CD14-positive monocyte (primary cell): Measurements from ENCODE around the gene RAB22A. TPM values are rescaled to one million over a fixed set of nuclear protein-coding genes. Genes with fewer than 3 reads are reported as not detected.
A peak's percentile ranks its signal among the peaks of the same experiment; 100 is the strongest.

Source experiments
- DNase-seq, 3 donors: peaks; one replicate each; pipeline ENCODE4 v3.0.0-alpha.2; 2011 to 2022
- H2AFZ ChIP-seq: 2 replicates; pipeline ENCODE4 v1.6.0; 2012; ENCODE audit warnings: mild to moderate bottlenecking, low read depth, low read length, inconsistent platforms; ENCODE audit not compliant: insufficient read depth, poor library complexity, severe bottlenecking
- H3K27ac ChIP-seq, 2 donors: 1 replicate in 1 of 2; 2 replicates in 1 of 2; pipeline ENCODE4 v1.5.1; 2012 to 2013; ENCODE audit warnings: low read length in 2 of 2, control low read depth in 1 of 2, inconsistent platforms in 1 of 2, low read depth in 1 of 2, mild to moderate bottlenecking in 1 of 2
- H3K27me3 ChIP-seq, 2 donors: one replicate each; pipeline versions ENCODE4 v1.6.0 to v1.6.1; 2011 to 2013; ENCODE audit warnings: low read length in 2 of 2; ENCODE audit not compliant: control insufficient read depth in 2 of 2, insufficient read depth in 2 of 2
- H3K36me3 ChIP-seq, 2 donors: replicated peaks in 1 of 2; 1 replicate in 1 of 2; 2 replicates in 1 of 2; pipeline versions ENCODE4 v1.5.1 to v1.6.1; 2012 to 2013; ENCODE audit warnings: low read length in 2 of 2, control low read depth in 1 of 2, inconsistent platforms in 1 of 2, mild to moderate bottlenecking in 1 of 2; ENCODE audit not compliant: insufficient read depth in 2 of 2, control insufficient read depth in 1 of 2
- H3K4me1 ChIP-seq, 2 donors: 1 replicate in 1 of 2; 2 replicates in 1 of 2; pipeline versions ENCODE4 v1.5.1 to v1.6.1; 2012 to 2013; ENCODE audit warnings: low read length in 2 of 2, control low read depth in 1 of 2, inconsistent platforms in 1 of 2, mild to moderate bottlenecking in 1 of 2, moderate library complexity in 1 of 2; ENCODE audit not compliant: insufficient read depth in 2 of 2, control insufficient read depth in 1 of 2
- H3K4me2 ChIP-seq: replicated peaks from 2 replicates; pipeline ENCODE3; 2012; ENCODE audit warnings: low read length, moderate library complexity, mild to moderate bottlenecking; ENCODE audit not compliant: poor library complexity, severe bottlenecking; ENCODE audit errors: extremely low read depth
- H3K4me3 ChIP-seq, 3 experiments: fragments of 200-600 bp in 1 of 3; sonication (generic) in 1 of 3; replicated peaks in 1 of 3; 1 replicate in 2 of 3; 2 replicates in 1 of 3; pipeline ENCODE4 v1.5.1; 2011 to 2013; ENCODE audit warnings: low read length in 3 of 3, mild to moderate bottlenecking in 3 of 3, control low read depth in 2 of 3, low read depth in 2 of 3, inconsistent platforms in 1 of 3, moderate library complexity in 1 of 3
- H3K79me2 ChIP-seq: 2 replicates; pipeline ENCODE4 v1.6.0; 2012; ENCODE audit warnings: mild to moderate bottlenecking, control low read depth, inconsistent platforms, low read length, moderate library complexity; ENCODE audit not compliant: insufficient read depth
- H3K9ac ChIP-seq: 2 replicates; pipeline ENCODE4 v1.6.0; 2017; ENCODE audit warnings: low read length, mild to moderate bottlenecking; ENCODE audit not compliant: insufficient read depth, poor library complexity, severe bottlenecking
- H3K9me3 ChIP-seq, 2 donors: replicated peaks in 1 of 2; 1 replicate in 1 of 2; 2 replicates in 1 of 2; pipeline versions ENCODE4 v1.5.1 to v1.6.1; 2012 to 2013; ENCODE audit warnings: low read length in 2 of 2, control low read depth in 1 of 2; ENCODE audit not compliant: control insufficient read depth in 1 of 2, insufficient read depth in 1 of 2
- H4K20me1 ChIP-seq: 2 replicates; pipeline ENCODE4 v1.6.0; 2012; ENCODE audit warnings: mild to moderate bottlenecking, low read length, control low read depth, moderate library complexity; ENCODE audit not compliant: insufficient read depth
- H3K27ac Mint-ChIP-seq, 7 donors: one replicate each; pipeline ENCODE4 v1.8.0; 2020; ENCODE audit warnings: mild to moderate bottlenecking in 7 of 7, mixed read lengths in 7 of 7, moderate library complexity in 6 of 7, inconsistent platforms in 2 of 7
- H3K27me3 Mint-ChIP-seq, 3 donors: one replicate each; pipeline ENCODE4 v1.8.0; 2021 to 2022; ENCODE audit warnings: low read depth in 3 of 3, mild to moderate bottlenecking in 3 of 3, mixed read lengths in 3 of 3, moderate library complexity in 3 of 3, inconsistent platforms in 1 of 3
- H3K36me3 Mint-ChIP-seq, 2 donors: one replicate each; pipeline ENCODE4 v1.8.0; 2020; ENCODE audit warnings: mixed read lengths in 2 of 2, inconsistent platforms in 1 of 2, mild to moderate bottlenecking in 1 of 2
- H3K4me1 Mint-ChIP-seq: one replicate; pipeline ENCODE4 v1.8.0; 2020; ENCODE audit warnings: mild to moderate bottlenecking, mixed read lengths
- H3K4me3 Mint-ChIP-seq, 2 donors: one replicate each; pipeline ENCODE4 v1.8.0; 2020; ENCODE audit warnings: mild to moderate bottlenecking in 2 of 2, mixed read lengths in 2 of 2, moderate library complexity in 1 of 2
- H3K9me3 Mint-ChIP-seq, 7 donors: one replicate each; pipeline ENCODE4 v1.8.0; 2020 to 2022; ENCODE audit warnings: mixed read lengths in 7 of 7, mild to moderate bottlenecking in 6 of 7, moderate library complexity in 6 of 7, inconsistent platforms in 2 of 7
- WGBS: methylation state at CpG from one replicate; pipeline ENCODE4 v1.1.5; 2013; ENCODE audit warnings: missing lambda C conversion rate; ENCODE audit not compliant: insufficient coverage; 5-methylcytosine and 5-hydroxymethylcytosine counted together
- intact Hi-C, 2 donors: fragments of 100-400 bp; cut with micrococcal nuclease; formaldehyde crosslinking; loops; one replicate each; pipeline versions ENCODE4 v1.15.0 to v1.15.1; 2023
- polyA plus RNA-seq, 3 donors: library from polyadenylated mRNA; depleted of rRNA in 1 of 3; unstranded in 2 of 3; stranded (reverse) in 1 of 3; fragments of 300-500 nt in 2 of 3; fragments of >200 nt in 1 of 3; fragmentation: Illumina TruSeq in 2 of 3; gene quantifications; 1 replicate in 2 of 3; 2 replicates in 1 of 3; pipeline ENCODE4 v1.2.3, GENCODE V29; 2012 to 2021
- TF ChIP-seq, protein P1 (sequence below): fragments of 200-600 bp; IDR thresholded peaks from one replicate; pipeline ENCODE4 v1.8.0; 2022; ENCODE audit warnings: antibody characterized with exemption, mild to moderate bottlenecking

RAB22A gene
- polyA plus RNA-seq, 3 donors: 5.8 to 10.6 (median 9.8) TPM

GRCh38 chr20:58342104-58342945 lies 32.8 kb downstream of the RAB22A start:
- H3K4me3 ChIP-seq: no peak overlapping the region
- Mint-ChIP-seq H3K36me3 (peaks cover 47 to 53% of the 10 kb centered on the region in 2 donors), H3K27ac (peak overlapping the region in 1 of 7 donors; percentile 45), H3K9me3 (peaks cover 0 to 3% (median 0%) of the 10 kb centered on the region in 7 donors), H3K4me1 (peaks cover 11% of the 10 kb centered on the region), H3K4me3 (no peak overlapping the region), H3K27me3 (no peaks in the 10 kb centered on the region)
- H2AFZ ChIP-seq: no peak overlapping the region
- H4K20me1 ChIP-seq: peaks cover 59% of the 10 kb centered on the region
- TF ChIP-seq, protein P1, sequence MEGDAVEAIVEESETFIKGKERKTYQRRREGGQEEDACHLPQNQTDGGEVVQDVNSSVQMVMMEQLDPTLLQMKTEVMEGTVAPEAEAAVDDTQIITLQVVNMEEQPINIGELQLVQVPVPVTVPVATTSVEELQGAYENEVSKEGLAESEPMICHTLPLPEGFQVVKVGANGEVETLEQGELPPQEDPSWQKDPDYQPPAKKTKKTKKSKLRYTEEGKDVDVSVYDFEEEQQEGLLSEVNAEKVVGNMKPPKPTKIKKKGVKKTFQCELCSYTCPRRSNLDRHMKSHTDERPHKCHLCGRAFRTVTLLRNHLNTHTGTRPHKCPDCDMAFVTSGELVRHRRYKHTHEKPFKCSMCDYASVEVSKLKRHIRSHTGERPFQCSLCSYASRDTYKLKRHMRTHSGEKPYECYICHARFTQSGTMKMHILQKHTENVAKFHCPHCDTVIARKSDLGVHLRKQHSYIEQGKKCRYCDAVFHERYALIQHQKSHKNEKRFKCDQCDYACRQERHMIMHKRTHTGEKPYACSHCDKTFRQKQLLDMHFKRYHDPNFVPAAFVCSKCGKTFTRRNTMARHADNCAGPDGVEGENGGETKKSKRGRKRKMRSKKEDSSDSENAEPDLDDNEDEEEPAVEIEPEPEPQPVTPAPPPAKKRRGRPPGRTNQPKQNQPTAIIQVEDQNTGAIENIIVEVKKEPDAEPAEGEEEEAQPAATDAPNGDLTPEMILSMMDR: no peak
- H3K9me3 ChIP-seq: no peaks in the 10 kb centered on the region
- peaks cover 30 to 46% of the 10 kb centered on the region in 2 donors for H3K36me3 ChIP-seq
- WGBS: 100% methylated on average over 1 of the region's 3 CpGs
- DNase-seq: no peak
- H3K9ac ChIP-seq: no peak overlapping the region
- intact Hi-C loops: no loop called here
- no peaks in the 10 kb centered on the region for H3K27me3 ChIP-seq
- H3K4me2 ChIP-seq: no peak overlapping the region
- H3K4me1 ChIP-seq: peaks cover 0 to 3% of the 10 kb centered on the region in 2 donors
- H3K79me2 ChIP-seq: peaks cover 10% of the 10 kb centered on the region
- H3K27ac ChIP-seq: no peak overlapping the region

GRCh38 chr20:58344741-58345140 lies 35.2 kb downstream of the RAB22A start:
- peaks cover 60% of the 10 kb centered on the region in 2 donors for H3K36me3 Mint-ChIP-seq
- no peaks in the 10 kb centered on the region for H3K27me3 Mint-ChIP-seq
- H4K20me1 ChIP-seq: peaks cover 39% of the 10 kb centered on the region
- no peak overlapping the region for H2AFZ ChIP-seq
- H3K4me2 ChIP-seq: no peak overlapping the region
- H3K27ac ChIP-seq: no peak overlapping the region
- no peak for DNase-seq
- H3K4me1 ChIP-seq: peaks cover 0 to 3% of the 10 kb centered on the region in 2 donors
- peaks cover 31 to 65% of the 10 kb centered on the region in 2 donors for H3K36me3 ChIP-seq
- no peaks in the 10 kb centered on the region for H3K9me3 ChIP-seq
- no peak overlapping the region for H3K4me3 ChIP-seq
- no peak overlapping the region for H3K4me3 Mint-ChIP-seq
- TF ChIP-seq, protein P1: no peak
- WGBS: 100% methylated on average over 1 of the region's 4 CpGs
- peaks cover 8% of the 10 kb centered on the region for H3K4me1 Mint-ChIP-seq
- peaks cover 5% of the 10 kb centered on the region for H3K79me2 ChIP-seq
- intact Hi-C loops: no loop called here
- no peaks in the 10 kb centered on the region for H3K27me3 ChIP-seq
- H3K9me3 Mint-ChIP-seq: peaks cover 0 to 3% (median 0%) of the 10 kb centered on the region in 7 donors
- peak overlapping the region in 1 of 7 donors; percentile 15 for H3K27ac Mint-ChIP-seq
- no peak overlapping the region for H3K9ac ChIP-seq
